ENCODE measurements around the gene STK25. TPM values are rescaled to one million over a fixed set of nuclear protein-coding genes. Genes with fewer than 3 reads are reported as not detected.
"Not testable (repeated sequence)": the region's sequence is repeated elsewhere in the genome, so short reads cannot be mapped to it uniquely, and the experiment has no call there.

Gene STK25
- polyA plus RNA-seq, 12 donors, result 205 to 317 (median 276) TPM; not detected in 1

DNA sequence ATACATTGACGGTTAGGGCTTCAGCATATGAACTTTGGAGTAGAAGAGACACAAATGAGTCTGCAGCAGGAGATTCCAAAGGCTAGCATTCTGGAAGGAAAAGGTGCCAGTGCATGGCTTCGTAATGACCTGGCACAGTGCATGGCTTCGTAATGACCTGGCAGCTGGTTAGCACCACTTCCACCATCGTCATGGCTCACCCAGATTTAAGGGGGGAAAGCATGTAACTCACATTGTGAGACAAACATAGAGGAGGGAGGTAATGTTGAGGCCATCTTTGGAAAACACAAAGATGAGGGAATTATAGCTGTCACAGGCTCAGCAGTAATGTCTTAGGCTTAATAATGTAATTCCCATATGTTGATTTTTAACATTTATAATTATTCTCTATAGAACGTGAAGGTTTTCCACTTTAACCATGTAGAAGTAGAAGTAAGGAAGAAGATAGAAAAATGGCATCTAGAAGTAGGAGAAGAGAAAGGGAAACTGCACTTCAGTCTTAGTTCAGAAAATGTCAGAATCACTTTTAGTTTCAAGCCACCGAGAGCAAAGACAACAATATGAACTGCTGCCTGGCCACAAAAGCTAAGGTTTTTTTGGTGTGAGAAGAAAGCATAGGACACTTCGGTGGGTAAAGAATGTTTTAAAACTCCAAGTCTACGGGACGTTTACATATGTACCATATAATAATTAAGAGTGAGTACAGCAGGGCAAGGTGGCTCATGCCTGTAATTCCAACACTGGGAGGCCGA lies 6.8 kb upstream of the STK25 start:
- DNase-seq, result no peak

DNA sequence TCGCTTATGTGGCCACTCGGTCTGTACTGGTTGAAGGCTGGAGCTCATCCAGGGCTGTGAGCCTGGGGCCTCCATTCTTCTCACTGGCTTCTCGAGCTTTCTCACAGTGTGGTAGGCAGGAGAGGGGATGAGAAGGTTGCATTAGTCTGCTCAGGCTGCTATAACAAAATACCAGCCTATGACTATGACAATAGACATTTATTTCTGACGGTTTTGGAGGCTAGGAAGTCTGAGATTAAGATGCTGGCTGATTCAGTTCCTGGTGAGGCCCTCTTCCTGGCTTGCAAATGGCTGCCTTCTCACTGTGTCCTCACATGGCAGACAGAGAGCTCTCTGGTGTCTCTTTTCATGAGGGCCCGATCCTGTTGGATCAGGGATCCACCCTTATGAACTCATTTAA lies 6.2 kb upstream of the STK25 start:
- DNase-seq, result no peak

DNA sequence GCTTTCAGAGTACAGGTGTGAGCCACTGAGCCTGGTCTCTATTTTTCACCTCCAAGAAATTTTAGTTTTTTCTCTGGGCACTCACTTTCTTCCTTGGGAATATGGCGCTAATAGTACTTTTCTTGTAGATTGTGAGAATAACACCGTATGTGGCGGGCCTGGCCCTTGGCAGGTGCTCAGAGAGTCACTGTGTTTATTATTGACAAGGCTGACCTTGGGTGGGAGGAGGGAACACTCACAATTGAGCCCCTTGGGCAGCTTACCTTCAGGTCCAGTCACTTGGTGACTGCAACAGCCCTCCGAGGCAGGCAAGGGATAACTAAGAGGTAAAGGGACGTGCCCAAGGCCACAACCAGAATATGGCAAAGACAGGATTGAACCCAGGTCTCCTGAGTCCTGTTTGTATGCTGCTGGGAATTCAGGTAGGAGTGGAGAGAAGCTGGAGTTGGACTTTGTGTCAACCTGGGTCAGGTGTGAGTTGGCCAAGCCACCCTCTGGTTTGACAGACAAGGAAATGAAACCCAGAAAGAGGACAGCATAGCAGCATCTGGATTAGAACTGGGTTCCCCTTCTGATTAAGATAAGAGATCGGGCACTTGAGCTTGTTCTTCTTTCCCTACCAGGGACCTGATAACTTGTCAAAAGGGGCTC lies 2.8 kb upstream of the STK25 start:
- no peak for DNase-seq

- DNase-seq, result no peak
Observed at GRCh38 chr2:241509155-241509784, 886 bp upstream of the STK25 start.

DNA sequence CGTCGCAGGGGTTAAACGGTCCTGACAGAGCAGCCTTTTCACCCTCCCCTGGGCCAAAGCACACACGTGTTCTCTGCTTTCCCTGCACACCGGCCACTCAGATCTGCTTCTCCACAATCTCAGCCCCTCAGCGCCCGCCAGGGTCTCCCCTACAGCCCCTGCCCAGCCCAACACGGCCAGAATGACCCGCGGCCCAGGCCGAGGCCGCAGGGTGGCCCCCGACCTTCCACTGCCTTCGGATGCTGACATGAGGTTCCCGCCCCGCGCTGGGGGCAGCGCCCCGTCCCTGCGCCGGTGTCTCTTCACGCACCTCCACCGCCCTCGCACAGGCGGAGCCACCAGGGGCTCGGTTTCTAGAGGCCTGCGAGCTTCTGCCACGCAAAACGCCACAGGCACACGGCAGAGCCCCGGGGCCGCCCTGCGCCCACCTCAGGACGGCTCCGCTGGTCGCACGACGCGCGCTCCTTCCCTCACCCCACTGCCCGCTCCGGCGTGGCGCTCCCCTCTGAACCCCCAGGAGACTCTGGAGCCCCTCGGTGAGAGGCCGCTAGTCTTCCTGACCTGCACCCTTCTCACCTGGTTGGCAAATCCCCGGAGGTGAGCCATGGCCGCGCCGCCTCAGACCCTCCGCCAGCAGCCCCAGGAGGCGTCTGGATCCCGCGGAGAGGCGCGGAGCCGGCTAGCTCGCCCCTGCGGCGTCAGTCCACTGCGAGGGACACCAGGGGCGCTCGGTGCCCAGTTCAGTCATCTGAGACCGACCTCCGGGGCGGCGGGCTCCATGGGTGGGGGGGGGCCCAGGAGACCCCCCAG lies 749 bp downstream of the STK25 start:
- peak; percentile 23 for DNase-seq

- no peak for DNase-seq
Observed at GRCh38 chr2:241506793-241507429, 1.5 kb downstream of the STK25 start.

DNA sequence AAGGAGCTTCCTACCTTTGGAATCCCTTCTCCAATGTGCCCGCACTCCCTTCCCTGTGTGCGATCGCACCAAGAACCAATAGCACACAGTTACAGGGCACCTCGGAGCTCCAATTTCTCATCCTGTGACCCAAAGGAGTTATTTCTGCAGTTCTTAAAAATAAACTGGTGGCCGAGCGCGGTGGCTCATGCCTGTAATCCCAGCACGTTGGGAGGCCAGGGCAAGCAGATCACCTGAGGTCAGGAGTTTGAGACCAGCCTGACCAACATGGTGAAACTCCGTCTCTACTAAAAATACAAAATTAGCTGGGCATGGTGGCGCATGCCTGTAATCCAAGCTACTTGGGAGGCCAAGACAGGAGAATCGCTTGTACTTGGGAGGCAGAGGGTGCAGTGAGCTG lies 2.1 kb downstream of the STK25 start:
- DNase-seq, result not testable (repeated sequence)

DNA sequence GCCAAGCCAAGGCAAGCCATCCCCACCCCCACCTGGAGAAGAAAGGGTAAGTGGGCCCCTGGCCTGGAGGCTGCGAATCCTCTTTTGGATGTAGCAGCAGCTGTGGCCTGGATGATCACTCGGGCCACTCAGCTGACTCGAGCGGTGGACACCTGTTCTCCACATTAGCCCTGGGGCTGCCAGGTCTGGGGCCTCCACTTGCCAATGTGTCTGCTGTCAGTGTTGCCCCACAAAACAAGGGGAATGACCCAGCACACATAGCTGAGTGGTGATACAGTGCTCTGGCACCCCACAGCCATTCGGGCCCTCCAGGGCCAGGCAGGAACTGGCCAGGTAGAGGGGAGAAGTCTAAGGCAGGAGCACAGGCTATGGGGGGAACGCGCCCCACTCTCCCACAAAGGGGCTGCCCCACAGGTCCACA lies 2.6 kb downstream of the STK25 start:
- DNase-seq, result no peak

DNA sequence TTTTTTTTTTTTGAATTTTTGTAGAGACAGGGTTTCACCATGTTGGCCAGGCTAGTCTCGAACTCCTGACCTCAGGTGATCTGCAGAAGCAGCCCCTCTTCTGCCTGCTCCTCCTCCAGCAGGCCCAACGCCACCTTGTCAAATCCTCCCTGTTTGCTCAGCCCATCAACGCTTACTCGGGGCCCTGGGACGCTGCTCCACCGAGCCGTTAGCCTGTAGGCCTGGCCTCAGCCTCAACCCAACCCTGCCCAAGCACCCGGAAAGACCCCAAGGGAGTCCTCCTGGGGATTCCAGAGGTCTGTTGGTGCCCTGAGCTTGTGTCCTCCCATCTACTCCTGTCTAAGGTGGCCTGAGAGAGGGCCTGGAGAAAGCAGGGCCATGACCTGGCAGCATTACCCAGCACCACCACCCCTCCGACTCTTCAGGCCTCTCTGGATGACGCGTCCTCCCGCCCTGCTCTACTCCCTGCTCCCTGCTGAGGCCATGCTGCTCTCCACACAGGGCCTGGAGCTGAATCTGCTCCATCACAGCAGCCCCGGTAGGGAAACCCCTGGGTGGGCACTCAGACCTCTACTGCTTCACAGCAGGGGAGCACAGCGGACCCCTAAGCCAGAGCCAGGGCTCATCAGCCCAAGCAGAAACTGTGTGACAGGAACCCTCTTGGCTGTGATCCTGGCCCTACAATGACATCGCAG lies 3.2 kb downstream of the STK25 start:
- no peak for DNase-seq

GRCh38 chr2:241503776-241504392 lies 4.5 kb downstream of the STK25 start:
- DNase-seq, result no peak

DNA sequence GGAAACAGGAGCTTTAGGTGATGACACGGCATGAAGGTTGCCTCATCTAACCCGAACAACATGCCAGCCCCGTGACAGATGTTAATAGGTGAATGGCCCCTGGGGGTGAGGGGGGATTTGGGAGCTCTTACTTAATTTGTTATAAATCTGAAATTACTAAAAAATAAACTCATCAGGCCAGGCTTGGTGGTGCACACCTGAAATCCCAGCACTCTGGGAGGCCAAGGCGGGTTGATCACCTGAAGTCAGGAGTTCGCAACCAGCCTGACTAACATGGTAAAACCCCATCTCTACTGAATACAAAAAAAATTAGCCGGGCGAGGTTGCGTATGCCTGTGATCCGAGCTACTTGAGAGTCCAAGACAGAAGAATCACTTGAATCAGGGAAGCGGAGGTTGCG lies 6.1 kb downstream of the STK25 start:
- DNase-seq, result no peak

- no peak for DNase-seq
Observed at GRCh38 chr2:241501551-241501950, 6.8 kb downstream of the STK25 start.

GRCh38 chr2:241501099-241501541 lies 7.3 kb downstream of the STK25 start:
- no peak for DNase-seq

- no peak for DNase-seq
Observed at GRCh38 chr2:241500431-241500975, 7.9 kb downstream of the STK25 start.

DNA sequence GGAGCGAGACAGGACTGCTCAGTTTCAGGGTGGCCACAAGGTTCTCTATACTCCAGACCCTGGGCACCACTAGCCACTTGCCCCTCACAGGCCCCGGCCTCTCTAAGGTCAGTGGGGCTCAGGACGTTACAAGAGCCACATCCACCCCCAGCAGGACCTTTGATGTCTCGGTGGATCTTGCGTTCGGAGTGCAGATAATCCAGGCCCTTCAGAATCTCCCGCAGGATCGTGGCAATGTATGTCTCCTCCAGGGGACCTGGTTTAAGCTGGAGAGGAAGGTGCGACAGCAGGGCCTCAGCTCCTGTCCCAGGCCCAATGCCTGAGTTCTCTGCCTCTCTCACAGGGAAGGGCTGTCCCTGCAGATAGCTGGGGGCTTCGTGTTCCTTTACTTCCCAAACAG lies 8.4 kb downstream of the STK25 start:
- DNase-seq, result no peak

GRCh38 chr2:241499146-241499965 lies 9.0 kb downstream of the STK25 start:
- DNase-seq, result no peak

DNA sequence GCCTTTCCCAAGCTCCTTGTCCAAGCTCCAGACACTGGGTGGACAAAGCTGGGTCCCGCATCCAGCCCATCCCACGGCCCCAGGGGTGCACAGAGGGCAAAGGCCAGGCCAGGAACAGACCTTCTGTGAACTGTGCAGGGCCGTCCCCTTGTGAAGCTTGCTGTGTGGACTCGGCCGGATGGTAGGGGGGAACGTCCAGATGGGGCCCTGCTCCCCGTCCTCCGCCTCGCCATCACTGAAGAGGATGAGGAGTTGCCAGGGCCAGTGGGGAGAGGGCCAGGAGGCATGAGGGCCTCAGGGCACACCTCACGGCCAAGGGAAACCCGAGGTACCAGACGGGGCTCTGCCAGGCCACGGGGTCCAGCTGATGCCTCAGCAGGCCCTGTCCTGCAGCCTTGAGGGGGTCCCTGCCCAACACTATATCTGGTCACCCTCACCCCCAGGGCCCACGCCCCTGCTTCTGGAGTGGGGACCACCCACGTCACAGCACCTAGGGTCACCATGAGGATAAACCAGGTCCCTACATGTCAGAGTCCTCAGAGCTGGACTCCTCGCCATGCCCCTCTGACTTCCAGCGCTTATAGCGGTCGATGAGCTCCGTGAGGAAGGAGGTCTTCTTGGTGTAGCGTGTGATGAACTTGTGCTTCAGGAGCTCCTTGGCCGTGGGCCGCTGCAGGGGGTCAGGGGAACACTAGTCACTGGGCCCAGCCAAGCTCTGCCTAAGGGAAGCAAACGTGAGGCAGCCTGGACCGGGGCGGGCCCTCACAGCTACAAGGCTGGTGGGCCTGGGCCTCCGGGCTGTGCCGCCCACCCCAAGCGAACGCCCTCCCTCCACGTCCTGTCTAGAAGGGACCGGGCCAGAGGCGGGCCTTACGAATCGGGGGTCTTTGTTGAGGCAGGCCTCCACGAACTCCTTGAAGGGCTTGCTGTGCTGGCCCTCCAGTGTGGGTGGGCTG lies 10.0 kb downstream of the STK25 start:
- DNase-seq, result no peak
